HepG2 (cell line): Measurements from ENCODE around the gene ADH5. TPM values are rescaled to one million over a fixed set of nuclear protein-coding genes. Genes with fewer than 3 reads are reported as not detected.

Source experiments
- ATAC-seq: fragments of 200-7000 bp; cut with Tn5 transposase; 3 replicates; pipeline ENCODE4 v1.9.1; 2020; ENCODE audit warnings: mild to moderate bottlenecking, moderate library complexity
- BruUV-seq: library from RNA; stranded (reverse); fragments of 400-500 nt; replicated peaks from 2 replicates; lab custom pipeline; 2021; lab: Mats Ljungman, UMichigan
- CTCF ChIA-PET: fragments of 300-600 bp; formaldehyde crosslinking; extraction: SDS; loops from one replicate; lab custom pipeline; 2021; ENCODE audit warnings: low total read pairs, inconsistent platforms, low intra/inter-chr PET ratio; lab: Yijun Ruan, JAX
- POLR2A ChIA-PET: fragments of 350-600 bp; sonication (Branson Sonifier 250); formaldehyde crosslinking; loops from one replicate; lab custom pipeline; 2020; ENCODE audit warnings: antibody characterized with exemption, inconsistent platforms; lab: Yijun Ruan, JAX
- DNase-seq: peaks from one replicate; pipeline ENCODE4 v3.0.0-alpha.2; 2015; ENCODE audit warnings: low spot score
- FAIRE-seq: peaks from 3 replicates; lab custom pipeline; 2011; peaks lifted over from hg19 to GRCh38; lab: Jason Lieb, UNC
- H2AFZ ChIP-seq: one replicate; pipeline ENCODE4 v1.6.1; 2011; ENCODE audit warnings: low read length, inconsistent platforms
- H3K27ac ChIP-seq: fragments of 300-600 bp; 3 replicates; pipeline ENCODE4 v1.8.0; 2011; ENCODE audit warnings: mixed run types, mild to moderate bottlenecking, mixed read lengths, low read length, inconsistent platforms; ENCODE audit not compliant: insufficient read depth; ENCODE audit errors: extremely low read length
- H3K27me3 ChIP-seq, 2 experiments: fragments of 200-600 bp in 1 of 2; 2 replicates in 1 of 2; 3 replicates in 1 of 2; pipeline versions ENCODE4 v1.6.0 to v1.8.0; 2011; ENCODE audit warnings: low read length in 2 of 2, mild to moderate bottlenecking in 2 of 2, moderate library complexity in 2 of 2, inconsistent platforms in 1 of 2; ENCODE audit not compliant: insufficient read depth in 2 of 2, control insufficient read depth in 1 of 2
- H3K36me3 ChIP-seq, 2 experiments: fragments of 200-600 bp in 1 of 2; replicated peaks in 1 of 2; 2 replicates in 1 of 2; 3 replicates in 1 of 2; pipeline versions ENCODE4 v1.5.1 to v1.8.0; 2011; ENCODE audit warnings: low read length in 2 of 2, inconsistent platforms in 1 of 2; ENCODE audit not compliant: insufficient read depth in 2 of 2, control insufficient read depth in 1 of 2
- H3K4me1 ChIP-seq: 2 replicates; pipeline ENCODE4 v1.5.1; 2012; ENCODE audit warnings: low read length, inconsistent platforms; ENCODE audit not compliant: insufficient read depth
- H3K4me2 ChIP-seq: 2 replicates; pipeline ENCODE4 v1.6.0; 2011; ENCODE audit warnings: low read depth, low read length, inconsistent platforms
- H3K4me3 ChIP-seq, 3 experiments: fragments of 200-600 bp in 1 of 3; sonication (generic), shearing (Covaris generic) in 1 of 3; replicated peaks in 1 of 3; 2 replicates each; pipeline ENCODE4 v1.5.1; 2011 to 2016; ENCODE audit warnings: low read length in 3 of 3, inconsistent platforms in 2 of 3, low read depth in 2 of 3, mild to moderate bottlenecking in 2 of 3, control low read depth in 1 of 3, mixed read lengths in 1 of 3; ENCODE audit not compliant: insufficient read depth in 1 of 3
- H3K79me2 ChIP-seq: one replicate; pipeline ENCODE4 v1.6.1; 2011; ENCODE audit warnings: low read length, inconsistent platforms; ENCODE audit not compliant: insufficient read depth
- H3K9ac ChIP-seq: 2 replicates; pipeline ENCODE4 v1.6.0; 2011; ENCODE audit warnings: mild to moderate bottlenecking, low read depth, low read length, inconsistent platforms; ENCODE audit not compliant: insufficient read depth
- H3K9me3 ChIP-seq: 2 replicates; pipeline ENCODE4 v1.5.1; 2012; ENCODE audit warnings: mild to moderate bottlenecking, low read length
- H4K20me1 ChIP-seq: 2 replicates; pipeline ENCODE4 v1.6.0; 2011; ENCODE audit warnings: inconsistent platforms, mild to moderate bottlenecking, low read length, moderate library complexity; ENCODE audit not compliant: insufficient read depth
- ADNP ChIP-seq: sonication (generic); formaldehyde crosslinking; IDR thresholded peaks from 2 replicates; pipeline ENCODE4 v1.4.0; 2020; ENCODE audit warnings: missing genetic modification reagents
- BRF2 ChIP-seq: sonication (generic); formaldehyde crosslinking; IDR thresholded peaks from 2 replicates; pipeline ENCODE4 v1.8.1; 2022; ENCODE audit warnings: mild to moderate bottlenecking, missing genetic modification reagents
- KDM5A ChIP-seq: fragments of 200-600 bp; sonication (generic); IDR thresholded peaks from 2 replicates; pipeline ENCODE4 v1.7.0; 2018; ENCODE audit warnings: antibody characterized with exemption, mild to moderate bottlenecking, low read length, borderline replicate concordance
- NFKB2 ChIP-seq: sonication (generic); formaldehyde crosslinking; IDR thresholded peaks from 2 replicates; pipeline ENCODE4 v1.4.0; 2020; ENCODE audit warnings: missing genetic modification reagents, borderline replicate concordance
- REXO4 ChIP-seq: sonication (generic); formaldehyde crosslinking; IDR thresholded peaks from 2 replicates; pipeline ENCODE4 v1.8.0; 2022; ENCODE audit warnings: missing genetic modification reagents, mild to moderate bottlenecking, borderline replicate concordance
- SRF ChIP-seq: IDR thresholded peaks from 2 replicates; pipeline ENCODE4 v1.6.1; 2011; ENCODE audit warnings: mild to moderate bottlenecking, low read depth, low read length, moderate library complexity
- ZBTB46 ChIP-seq: sonication (generic); formaldehyde crosslinking; IDR thresholded peaks from 2 replicates; pipeline ENCODE4 v1.4.0; 2020; ENCODE audit warnings: mild to moderate bottlenecking, missing genetic modification reagents, borderline replicate concordance
- ZBTB7B ChIP-seq: sonication (generic); formaldehyde crosslinking; IDR thresholded peaks from 2 replicates; pipeline ENCODE4 v1.4.0; 2020; ENCODE audit warnings: missing genetic modification reagents
- ZNF232 ChIP-seq: sonication (generic); formaldehyde crosslinking; IDR thresholded peaks from 2 replicates; pipeline ENCODE4 v1.4.0; 2020; ENCODE audit warnings: missing genetic modification reagents, borderline replicate concordance
- ZNF414 ChIP-seq: sonication (generic); formaldehyde crosslinking; IDR thresholded peaks from 2 replicates; pipeline ENCODE4 v1.5.0; 2020; ENCODE audit warnings: missing genetic modification reagents
- ZNF646 ChIP-seq: sonication (generic); formaldehyde crosslinking; IDR thresholded peaks from 2 replicates; pipeline ENCODE4 v1.9.0; 2021; ENCODE audit warnings: mild to moderate bottlenecking, missing genetic modification reagents
- WGBS: methylation state at CpG from one replicate; pipeline ENCODE4 v1.1.6; 2017; ENCODE audit warnings: low lambda C conversion rate; 5-methylcytosine and 5-hydroxymethylcytosine counted together
- in situ Hi-C: cut with HindIII; loops from 2 replicates; pipeline ENCODE4 v1.10.0; 2017; ENCODE audit warnings: low pct_unique_long_range_greater_than_20kb; ENCODE audit not compliant: extremely low pct_ligation_motif_present
- intact Hi-C: fragments of 100-400 bp; cut with micrococcal nuclease; formaldehyde crosslinking; loops from one replicate; pipeline ENCODE4 v1.10.0; 2022; ENCODE audit not compliant: unreplicated experiment
- polyA plus RNA-seq, 8 experiments: library from polyadenylated mRNA; depleted of rRNA in 3 of 8; stranded (reverse) in 7 of 8; unstranded in 1 of 8; fragments of >200 nt; fragmentation: Illumina TruSeq in 4 of 8; extraction: Trizol in 4 of 8; gene quantifications; 2 replicates each; pipeline versions ENCODE4 v1.2.1 to v1.2.3, GENCODE V29; 2011 to 2016; ENCODE audit warnings: low read depth in 4 of 8, missing spikeins in 1 of 8, mixed read lengths in 1 of 8; ENCODE audit not compliant: insufficient read depth in 1 of 8
- total RNA-seq, 5 experiments: library from RNA; depleted of rRNA; stranded (reverse); fragments of >200 nt; fragmentation: Illumina TruSeq; extraction: Trizol; gene quantifications; 2 replicates each; pipeline ENCODE4 v1.2.3, GENCODE V29; 2016; ENCODE audit warnings: low read depth in 1 of 5

Gene ADH5
- total and polyA plus RNA-seq, 2 of the 13 experiments (the other 11 are each of a cell fraction or from before 2014, with no cell fraction given): 349 to 512 TPM

GRCh38 chr4:99091216-99091575, 2.6 kb upstream of the ADH5 start:
- no peaks in the 10 kb centered on the region for H3K36me3 ChIP-seq
- ATAC-seq (no peak), FAIRE-seq (no peak), DNase-seq (no peak)
- no peaks in the 10 kb centered on the region for H3K9me3 ChIP-seq
- no peak overlapping the region for H2AFZ ChIP-seq
- ChIA-PET POLR2A (interaction anchor here (0.7 kb wide), 1 partner anchor 10 kb away, joined by 3 read pairs; no protein-coding TSS in a partner anchor), CTCF (no interaction called here)
- no peak overlapping the region for H3K9ac ChIP-seq
- peaks cover 46% of the 10 kb centered on the region for H3K79me2 ChIP-seq
- no peaks in the 10 kb centered on the region; a peak in 1 of 5 replicates for H3K27me3 ChIP-seq
- 0 out of 2 replicates have a peak, but pooled peaks cover 3% of the 10 kb centered on the region for H4K20me1 ChIP-seq
- peak overlapping the region; percentile 27 for H3K27ac ChIP-seq
- WGBS: 47% methylated on average over 2 of the region's 2 CpGs
- in situ Hi-C loops: no loop called here
- no TSS peak for BruUV-seq
- peaks cover 25% of the 10 kb centered on the region for H3K4me1 ChIP-seq
- H3K4me2 ChIP-seq: peak overlapping the region; percentile 60
- peak overlapping the region; percentile 24 to 93 (median 89); a peak in 4 of 6 replicates for H3K4me3 ChIP-seq
- intact Hi-C loops: no loop called here
- TF ChIP-seq ZNF414 (CRISPR knock-in tag): no peak
- no peak for TF ChIP-seq BRF2 (CRISPR knock-in tag)
- no peak for TF ChIP-seq REXO4 (CRISPR knock-in tag)
- TF ChIP-seq ADNP (CRISPR knock-in tag): no peak
- TF ChIP-seq KDM5A: no peak
- TF ChIP-seq SRF: no peak
- no peak for TF ChIP-seq ZNF646 (CRISPR knock-in tag)
- no peak for TF ChIP-seq ZNF232 (CRISPR knock-in tag)
- no peak for TF ChIP-seq ZBTB46 (CRISPR knock-in tag)
- no peak for TF ChIP-seq NFKB2 (CRISPR knock-in tag)
- no peak for TF ChIP-seq ZBTB7B (CRISPR knock-in tag)
